LNCaP clone FGC (cell line): Measurements from ENCODE around the gene SLC38A9.

ENCODE experiments used
- DNase-seq: peaks from one replicate; pipeline ENCODE4 v3.0.0-alpha.2; 2011; ENCODE audit warnings: low read depth
- H3K4me3 ChIP-seq: 2 replicates; pipeline ENCODE4 v1.5.1; 2011; ENCODE audit warnings: mild to moderate bottlenecking, low read depth, low read length, control low read depth
- TF ChIP-seq, protein P1 (sequence below): IDR thresholded peaks from 2 replicates; pipeline ENCODE4 v1.5.1; 2012; ENCODE audit warnings: mild to moderate bottlenecking; ENCODE audit not compliant: control insufficient read depth, insufficient read depth; ENCODE audit errors: extremely low read depth

Gene SLC38A9

GRCh38 chr5:55620766-55621160, 91.4 kb downstream of the SLC38A9 start:
- H3K4me3 ChIP-seq: no peak overlapping the region
- DNase-seq: no peak
- TF ChIP-seq, protein P1, sequence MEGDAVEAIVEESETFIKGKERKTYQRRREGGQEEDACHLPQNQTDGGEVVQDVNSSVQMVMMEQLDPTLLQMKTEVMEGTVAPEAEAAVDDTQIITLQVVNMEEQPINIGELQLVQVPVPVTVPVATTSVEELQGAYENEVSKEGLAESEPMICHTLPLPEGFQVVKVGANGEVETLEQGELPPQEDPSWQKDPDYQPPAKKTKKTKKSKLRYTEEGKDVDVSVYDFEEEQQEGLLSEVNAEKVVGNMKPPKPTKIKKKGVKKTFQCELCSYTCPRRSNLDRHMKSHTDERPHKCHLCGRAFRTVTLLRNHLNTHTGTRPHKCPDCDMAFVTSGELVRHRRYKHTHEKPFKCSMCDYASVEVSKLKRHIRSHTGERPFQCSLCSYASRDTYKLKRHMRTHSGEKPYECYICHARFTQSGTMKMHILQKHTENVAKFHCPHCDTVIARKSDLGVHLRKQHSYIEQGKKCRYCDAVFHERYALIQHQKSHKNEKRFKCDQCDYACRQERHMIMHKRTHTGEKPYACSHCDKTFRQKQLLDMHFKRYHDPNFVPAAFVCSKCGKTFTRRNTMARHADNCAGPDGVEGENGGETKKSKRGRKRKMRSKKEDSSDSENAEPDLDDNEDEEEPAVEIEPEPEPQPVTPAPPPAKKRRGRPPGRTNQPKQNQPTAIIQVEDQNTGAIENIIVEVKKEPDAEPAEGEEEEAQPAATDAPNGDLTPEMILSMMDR: no peak

- TF ChIP-seq, protein P1: no peak
- H3K4me3 ChIP-seq: no peak overlapping the region
- DNase-seq: no peak
Observed at GRCh38 chr5:55620009-55620765, 91.9 kb downstream of the SLC38A9 start.

DNA sequence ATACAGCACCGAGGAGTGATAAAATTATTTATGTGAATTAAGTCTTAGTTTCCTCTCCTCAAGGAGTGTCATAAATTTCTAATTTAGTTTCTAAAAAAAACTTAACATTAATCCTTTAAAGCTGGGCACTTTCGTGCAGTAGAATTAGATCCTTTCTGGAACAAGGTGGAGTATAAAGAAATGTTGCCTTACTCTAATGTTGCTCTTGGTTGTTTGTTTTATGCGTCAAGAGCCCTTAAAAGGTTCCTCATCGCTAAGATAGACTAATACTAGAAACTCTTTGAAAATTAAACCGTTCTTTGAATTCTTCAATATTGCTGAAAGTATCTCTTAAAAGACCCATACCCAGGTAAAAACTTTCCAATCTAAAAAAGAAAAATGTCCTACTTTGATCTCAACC, 93.8 kb downstream of the SLC38A9 start:
- no peak overlapping the region for H3K4me3 ChIP-seq
- TF ChIP-seq, protein P1: no peak
- DNase-seq: no peak

GRCh38 chr5:55613112-55613868, 98.8 kb downstream of the SLC38A9 start:
- DNase-seq: no peak
- TF ChIP-seq, protein P1: no peak
- H3K4me3 ChIP-seq: no peak overlapping the region

GRCh38 chr5:55610542-55610941, 101.6 kb downstream of the SLC38A9 start:
- no peak overlapping the region for H3K4me3 ChIP-seq
- TF ChIP-seq, protein P1: no peak
- DNase-seq: no peak

GRCh38 chr5:55609413-55609812, 102.7 kb downstream of the SLC38A9 start:
- TF ChIP-seq, protein P1: no peak
- DNase-seq: no peak
- H3K4me3 ChIP-seq: no peak overlapping the region
